CD8-positive, alpha-beta memory T cell (primary cell): Measurements from ENCODE around the gene CECR2. TPM values are rescaled to one million over a fixed set of nuclear protein-coding genes. Genes with fewer than 3 reads are reported as not detected.

ENCODE experiments used
- CTCF ChIA-PET: fragments of 350-600 bp; sonication (Branson Sonifier 250); formaldehyde crosslinking; loops from one replicate; lab custom pipeline; 2021; ENCODE audit warnings: antibody characterized with exemption; lab: Charles Lee
- POLR2A ChIA-PET: fragments of 350-600 bp; sonication (Branson Sonifier 250); formaldehyde crosslinking; loops from one replicate; lab custom pipeline; 2021; ENCODE audit warnings: antibody characterized with exemption; lab: Charles Lee
- DNase-seq, 5 donors: peaks; one replicate each; pipeline versions ENCODE4 v3.0.0 to v3.0.0-alpha.2; 2020 to 2022; ENCODE audit warnings: mixed read lengths in 1 of 5
- H3K27ac ChIP-seq: one replicate; pipeline ENCODE4 v1.7.0; 2013; ENCODE audit warnings: low read depth, mild to moderate bottlenecking, low read length, moderate library complexity
- H3K27me3 ChIP-seq: 2 replicates; pipeline ENCODE4 v1.7.0; 2013; ENCODE audit warnings: low read length, mild to moderate bottlenecking; ENCODE audit not compliant: insufficient read depth, poor library complexity, severe bottlenecking
- H3K36me3 ChIP-seq: 2 replicates; pipeline ENCODE4 v1.7.0; 2013; ENCODE audit warnings: mild to moderate bottlenecking, low read length, moderate library complexity; ENCODE audit not compliant: insufficient read depth
- H3K4me1 ChIP-seq: 2 replicates; pipeline ENCODE4 v1.7.0; 2013; ENCODE audit warnings: mild to moderate bottlenecking, low read length, moderate library complexity; ENCODE audit not compliant: insufficient read depth
- H3K4me3 ChIP-seq: 2 replicates; pipeline ENCODE4 v1.7.0; 2013; ENCODE audit warnings: mild to moderate bottlenecking, low read length
- H3K9me3 ChIP-seq: 2 replicates; pipeline ENCODE4 v1.7.0; 2013; ENCODE audit warnings: mild to moderate bottlenecking, low read length
- H3K27ac Mint-ChIP-seq, 8 donors: one replicate each; pipeline ENCODE4 v1.8.0; 2020 to 2021; ENCODE audit warnings: mixed read lengths in 8 of 8, mild to moderate bottlenecking in 6 of 8, inconsistent platforms in 3 of 8, moderate library complexity in 3 of 8
- H3K27me3 Mint-ChIP-seq, 2 donors: one replicate each; pipeline ENCODE4 v1.8.0; 2020 to 2021; ENCODE audit warnings: mixed read lengths in 2 of 2, mild to moderate bottlenecking in 1 of 2, moderate library complexity in 1 of 2
- H3K36me3 Mint-ChIP-seq, 3 donors: one replicate each; pipeline ENCODE4 v1.8.0; 2020 to 2021; ENCODE audit warnings: mixed read lengths in 3 of 3, inconsistent platforms in 1 of 3, mild to moderate bottlenecking in 1 of 3
- H3K4me1 Mint-ChIP-seq, 3 donors: one replicate each; pipeline ENCODE4 v1.8.0; 2020 to 2021; ENCODE audit warnings: mixed read lengths in 3 of 3, inconsistent platforms in 1 of 3, mild to moderate bottlenecking in 1 of 3
- H3K4me3 Mint-ChIP-seq, 7 donors: one replicate each; pipeline ENCODE4 v1.8.0; 2020 to 2021; ENCODE audit warnings: mixed read lengths in 7 of 7, mild to moderate bottlenecking in 6 of 7, moderate library complexity in 4 of 7, inconsistent platforms in 2 of 7
- H3K9me3 Mint-ChIP-seq, 5 donors: one replicate each; pipeline ENCODE4 v1.8.0; 2020 to 2022; ENCODE audit warnings: mixed read lengths in 5 of 5, mild to moderate bottlenecking in 3 of 5, moderate library complexity in 2 of 5, inconsistent platforms in 1 of 5
- polyA plus RNA-seq: library from polyadenylated mRNA; unstranded; fragments of 300-500 nt; fragmentation: Illumina TruSeq; gene quantifications from one replicate; pipeline ENCODE4 v1.2.3, GENCODE V29; 2021
- total RNA-seq, 2 experiments: library from RNA; stranded (reverse); gene quantifications; one replicate each; pipeline ENCODE4 v1.2.3, GENCODE V29; 2021

The CECR2 gene
- total and polyA plus RNA-seq, 3 experiments from 2014 or later, result not detected

- H3K27ac ChIP-seq, result no peak overlapping the region
- Mint-ChIP-seq H3K36me3 (no peaks in the 10 kb centered on the region), H3K9me3 (no peaks in the 10 kb centered on the region), H3K4me3 (no peak overlapping the region), H3K27me3 (peaks cover 3 to 5% of the 10 kb centered on the region in 2 donors), H3K27ac (peak overlapping the region in 1 of 8 donors; percentile 22), H3K4me1 (no peaks in the 10 kb centered on the region)
- no peaks in the 10 kb centered on the region for H3K36me3 ChIP-seq
- H3K27me3 ChIP-seq, result no peaks in the 10 kb centered on the region
- H3K4me1 ChIP-seq, result no peaks in the 10 kb centered on the region
- H3K9me3 ChIP-seq, result no peaks in the 10 kb centered on the region
- ChIA-PET CTCF (no interaction called here), POLR2A (no interaction called here)
- no peak for DNase-seq
- no peak overlapping the region for H3K4me3 ChIP-seq
Observed at GRCh38 chr22:17541476-17541875, 172.2 kb downstream of the CECR2 start.

DNA sequence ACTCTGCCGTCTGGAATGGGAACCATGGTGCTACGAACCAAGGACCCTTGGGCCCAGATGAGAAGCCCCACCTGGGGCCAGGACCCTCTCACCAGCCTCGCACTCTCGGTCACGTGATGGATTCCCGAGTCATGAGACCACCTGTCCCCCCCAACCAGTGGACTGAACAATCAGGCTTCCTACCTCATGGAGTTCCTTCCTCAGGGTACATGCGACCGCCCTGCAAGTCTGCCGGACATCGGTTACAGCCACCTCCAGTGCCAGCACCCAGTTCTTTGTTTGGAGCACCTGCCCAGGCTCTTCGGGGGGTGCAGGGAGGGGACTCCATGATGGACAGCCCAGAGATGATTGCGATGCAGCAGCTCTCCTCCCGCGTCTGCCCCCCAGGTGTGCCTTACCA is 173.2 kb downstream of the CECR2 start:
- Histone ChIP-seq H3K36me3 (no peaks in the 10 kb centered on the region), H3K4me3 (no peak overlapping the region), H3K9me3 (no peaks in the 10 kb centered on the region), H3K27me3 (no peaks in the 10 kb centered on the region), H3K4me1 (no peaks in the 10 kb centered on the region), H3K27ac (no peak overlapping the region)
- H3K4me1 Mint-ChIP-seq, result no peaks in the 10 kb centered on the region
- POLR2A ChIA-PET, result no interaction called here
- H3K27ac Mint-ChIP-seq, result no peak overlapping the region
- no peak overlapping the region for H3K4me3 Mint-ChIP-seq
- DNase-seq, result no peak
- CTCF ChIA-PET, result no interaction called here
- H3K36me3 Mint-ChIP-seq, result no peaks in the 10 kb centered on the region
- H3K9me3 Mint-ChIP-seq, result no peaks in the 10 kb centered on the region
- peaks cover 2 to 3% of the 10 kb centered on the region in 2 donors for H3K27me3 Mint-ChIP-seq

DNA sequence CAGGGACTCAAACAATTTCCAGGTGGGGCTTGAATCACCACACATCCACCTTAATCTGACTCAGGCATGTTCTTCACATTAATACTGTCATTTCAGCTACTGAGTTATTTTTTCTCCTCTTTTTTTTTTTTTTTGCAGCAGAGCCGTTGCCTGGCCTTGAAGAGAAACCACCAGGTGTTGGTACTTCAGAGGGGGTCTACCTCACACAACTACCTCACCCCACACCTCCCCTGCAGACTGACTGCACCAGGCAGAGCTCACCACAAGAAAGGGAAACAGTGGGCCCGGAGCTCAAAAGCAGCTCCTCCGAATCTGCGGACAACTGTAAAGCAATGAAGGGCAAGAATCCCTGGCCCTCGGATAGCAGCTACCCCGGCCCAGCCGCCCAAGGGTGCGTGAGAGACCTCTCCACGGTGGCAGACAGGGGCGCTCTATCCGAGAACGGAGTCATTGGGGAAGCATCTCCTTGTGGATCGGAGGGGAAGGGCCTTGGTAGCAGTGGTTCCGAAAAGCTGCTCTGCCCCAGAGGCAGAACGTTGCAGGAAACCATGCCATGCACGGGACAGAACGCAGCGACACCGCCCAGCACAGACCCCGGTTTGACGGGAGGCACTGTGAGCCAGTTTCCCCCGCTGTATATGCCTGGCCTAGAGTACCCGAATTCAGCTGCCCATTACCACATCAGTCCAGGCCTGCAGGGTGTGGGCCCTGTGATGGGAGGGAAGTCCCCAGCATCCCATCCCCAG is 178.9 kb downstream of the CECR2 start:
- Mint-ChIP-seq H3K27ac (no peak overlapping the region), H3K4me3 (no peak overlapping the region), H3K27me3 (peaks cover 0 to 4% of the 10 kb centered on the region in 2 donors), H3K4me1 (no peaks in the 10 kb centered on the region), H3K36me3 (no peaks in the 10 kb centered on the region), H3K9me3 (no peaks in the 10 kb centered on the region)
- Histone ChIP-seq H3K27ac (no peak overlapping the region), H3K36me3 (no peaks in the 10 kb centered on the region), H3K9me3 (no peaks in the 10 kb centered on the region), H3K27me3 (no peaks in the 10 kb centered on the region), H3K4me1 (no peaks in the 10 kb centered on the region), H3K4me3 (no peak overlapping the region)
- ChIA-PET CTCF (interaction anchor here (1.1 kb wide), 1 partner anchor 12 kb away, joined by 4 read pairs; no protein-coding TSS in a partner anchor), POLR2A (no interaction called here)
- no peak for DNase-seq

DNA sequence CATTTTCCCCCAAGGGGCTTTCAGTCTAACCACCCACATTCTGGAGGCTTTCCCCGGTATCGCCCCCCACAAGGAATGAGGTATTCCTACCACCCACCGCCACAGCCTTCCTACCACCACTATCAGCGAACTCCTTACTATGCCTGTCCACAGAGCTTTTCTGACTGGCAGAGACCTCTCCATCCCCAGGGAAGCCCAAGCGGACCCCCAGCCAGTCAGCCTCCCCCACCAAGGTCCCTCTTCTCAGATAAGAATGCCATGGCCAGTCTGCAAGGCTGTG is 179.4 kb downstream of the CECR2 start:
- Histone ChIP-seq H3K9me3 (no peaks in the 10 kb centered on the region), H3K4me3 (no peak overlapping the region), H3K27me3 (no peaks in the 10 kb centered on the region), H3K4me1 (no peaks in the 10 kb centered on the region), H3K27ac (no peak overlapping the region), H3K36me3 (no peaks in the 10 kb centered on the region)
- Mint-ChIP-seq H3K36me3 (no peaks in the 10 kb centered on the region), H3K27me3 (peaks cover 0 to 4% of the 10 kb centered on the region in 2 donors), H3K9me3 (no peaks in the 10 kb centered on the region), H3K4me1 (no peaks in the 10 kb centered on the region), H3K27ac (no peak overlapping the region), H3K4me3 (no peak overlapping the region)
- no peak for DNase-seq
- ChIA-PET CTCF (interaction anchor here (1.1 kb wide), 1 partner anchor 12 kb away, joined by 4 read pairs; no protein-coding TSS in a partner anchor), POLR2A (no interaction called here)

DNA sequence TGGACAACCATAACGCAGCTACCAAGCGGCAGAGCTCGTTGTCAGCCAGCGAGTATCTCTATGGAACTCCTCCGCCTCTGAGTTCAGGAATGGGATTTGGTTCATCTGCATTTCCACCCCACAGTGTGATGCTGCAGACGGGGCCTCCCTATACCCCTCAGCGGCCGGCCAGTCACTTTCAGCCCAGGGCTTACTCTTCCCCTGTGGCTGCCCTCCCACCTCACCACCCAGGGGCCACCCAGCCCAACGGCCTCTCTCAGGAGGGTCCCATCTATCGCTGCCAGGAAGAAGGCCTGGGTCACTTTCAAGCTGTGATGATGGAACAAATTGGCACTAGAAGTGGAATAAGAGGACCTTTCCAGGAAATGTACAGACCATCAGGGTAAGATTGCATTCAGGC is 179.9 kb downstream of the CECR2 start:
- no peak overlapping the region for H3K4me3 Mint-ChIP-seq
- POLR2A ChIA-PET, result no interaction called here
- Histone ChIP-seq H3K27me3 (no peaks in the 10 kb centered on the region), H3K9me3 (no peaks in the 10 kb centered on the region), H3K4me1 (no peaks in the 10 kb centered on the region), H3K4me3 (no peak overlapping the region), H3K27ac (no peak overlapping the region), H3K36me3 (no peaks in the 10 kb centered on the region)
- H3K27me3 Mint-ChIP-seq, result peaks cover 0 to 4% of the 10 kb centered on the region in 2 donors
- H3K4me1 Mint-ChIP-seq, result no peaks in the 10 kb centered on the region
- H3K27ac Mint-ChIP-seq, result no peak overlapping the region
- DNase-seq, result no peak
- CTCF ChIA-PET, result interaction anchor here (1.1 kb wide), 1 partner anchor 13 kb away, joined by 4 read pairs; no protein-coding TSS in a partner anchor
- H3K9me3 Mint-ChIP-seq, result no peaks in the 10 kb centered on the region
- H3K36me3 Mint-ChIP-seq, result no peaks in the 10 kb centered on the region

DNA sequence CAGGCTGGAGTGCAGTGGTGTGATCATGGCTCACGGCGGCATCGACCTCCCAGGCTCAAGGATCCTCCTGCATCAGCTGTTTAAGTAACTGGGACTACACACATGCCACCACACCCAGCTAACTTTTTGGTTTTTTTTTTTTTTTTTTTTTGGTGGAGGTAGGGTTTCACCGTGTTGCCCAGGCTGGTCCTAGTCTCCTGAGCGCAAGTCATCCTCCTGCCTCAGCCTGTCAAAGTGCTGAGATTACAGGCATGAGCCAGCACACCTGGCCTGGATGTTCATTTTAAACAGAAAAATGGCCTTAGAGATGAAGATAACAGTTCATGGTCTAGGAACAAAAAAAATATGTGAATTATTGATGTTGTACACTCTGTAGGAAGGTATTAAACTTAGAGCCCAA is 180.4 kb downstream of the CECR2 start:
- H3K9me3 ChIP-seq, result no peaks in the 10 kb centered on the region
- no peak overlapping the region for H3K4me3 Mint-ChIP-seq
- no peaks in the 10 kb centered on the region for H3K4me1 ChIP-seq
- no peak overlapping the region for H3K4me3 ChIP-seq
- no peak overlapping the region for H3K27ac Mint-ChIP-seq
- POLR2A ChIA-PET, result no interaction called here
- no peak for DNase-seq
- peaks cover 0 to 4% of the 10 kb centered on the region in 2 donors for H3K27me3 Mint-ChIP-seq
- H3K27ac ChIP-seq, result no peak overlapping the region
- no peaks in the 10 kb centered on the region for H3K36me3 ChIP-seq
- no peaks in the 10 kb centered on the region for H3K36me3 Mint-ChIP-seq
- no peaks in the 10 kb centered on the region for H3K4me1 Mint-ChIP-seq
- no peaks in the 10 kb centered on the region for H3K27me3 ChIP-seq
- CTCF ChIA-PET, result no interaction called here
- H3K9me3 Mint-ChIP-seq, result no peaks in the 10 kb centered on the region

DNA sequence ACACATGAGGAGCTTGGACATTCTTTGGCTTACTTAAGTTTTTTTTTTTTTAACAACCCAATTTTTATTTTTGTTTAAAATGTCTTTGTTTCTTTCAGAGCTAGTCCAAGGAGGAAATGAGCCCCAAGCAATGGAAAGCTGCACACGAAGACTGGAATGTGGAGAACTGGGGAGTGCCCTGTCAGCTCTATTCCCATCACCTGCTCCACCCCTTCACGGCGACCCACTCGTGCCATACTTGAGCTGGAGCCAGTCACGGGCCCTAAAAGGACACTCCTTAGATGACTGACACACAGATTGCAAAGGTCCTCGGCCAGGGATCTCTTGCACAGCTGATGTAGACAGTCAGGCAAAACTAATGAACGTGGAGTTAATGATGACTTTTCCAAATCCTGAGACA is 183.5 kb downstream of the CECR2 start:
- no peaks in the 10 kb centered on the region for H3K9me3 ChIP-seq
- no peak overlapping the region for H3K4me3 ChIP-seq
- Mint-ChIP-seq H3K4me3 (peak overlapping the region in 1 of 7 donors; percentile 14), H3K36me3 (no peaks in the 10 kb centered on the region), H3K27ac (no peak overlapping the region), H3K9me3 (no peaks in the 10 kb centered on the region), H3K4me1 (no peaks in the 10 kb centered on the region), H3K27me3 (peaks cover 0 to 6% of the 10 kb centered on the region in 2 donors)
- H3K27ac ChIP-seq, result no peak overlapping the region
- no peak for DNase-seq
- ChIA-PET POLR2A (no interaction called here), CTCF (no interaction called here)
- no peaks in the 10 kb centered on the region for H3K36me3 ChIP-seq
- H3K4me1 ChIP-seq, result no peaks in the 10 kb centered on the region
- no peaks in the 10 kb centered on the region for H3K27me3 ChIP-seq

- POLR2A ChIA-PET, result no interaction called here
Observed at GRCh38 chr22:17554814-17555213, 185.6 kb downstream of the CECR2 start.

More at GRCh38 chr22:17554814-17555213, 185.6 kb downstream of the CECR2 start:
- no peaks in the 10 kb centered on the region for H3K4me1 Mint-ChIP-seq
- peaks cover 0 to 2% (median 0%) of the 10 kb centered on the region in 3 donors for H3K36me3 Mint-ChIP-seq
- no peak overlapping the region for H3K27ac Mint-ChIP-seq
- no peak overlapping the region for H3K27ac ChIP-seq
- H3K4me3 Mint-ChIP-seq, result no peak overlapping the region
- CTCF ChIA-PET, result no interaction called here
- no peaks in the 10 kb centered on the region for H3K9me3 ChIP-seq
- no peaks in the 10 kb centered on the region for H3K36me3 ChIP-seq
- no peak for DNase-seq
- H3K27me3 Mint-ChIP-seq, result peaks cover 3 to 4% of the 10 kb centered on the region in 2 donors
- no peaks in the 10 kb centered on the region for H3K9me3 Mint-ChIP-seq
- no peaks in the 10 kb centered on the region for H3K4me1 ChIP-seq
- no peak overlapping the region for H3K4me3 ChIP-seq
- H3K27me3 ChIP-seq, result no peaks in the 10 kb centered on the region
